ENCODE measurements around the gene LILRB3. TPM values are rescaled to one million over a fixed set of nuclear protein-coding genes. Genes with fewer than 3 reads are reported as not detected.
"Not testable (repeated sequence)": the region's sequence is repeated elsewhere in the genome, so short reads cannot be mapped to it uniquely, and the experiment has no call there.

LILRB3 gene
- total and polyA plus RNA-seq, 11 donors, result 0.54 to 31.4 (median 3.7) TPM

DNA sequence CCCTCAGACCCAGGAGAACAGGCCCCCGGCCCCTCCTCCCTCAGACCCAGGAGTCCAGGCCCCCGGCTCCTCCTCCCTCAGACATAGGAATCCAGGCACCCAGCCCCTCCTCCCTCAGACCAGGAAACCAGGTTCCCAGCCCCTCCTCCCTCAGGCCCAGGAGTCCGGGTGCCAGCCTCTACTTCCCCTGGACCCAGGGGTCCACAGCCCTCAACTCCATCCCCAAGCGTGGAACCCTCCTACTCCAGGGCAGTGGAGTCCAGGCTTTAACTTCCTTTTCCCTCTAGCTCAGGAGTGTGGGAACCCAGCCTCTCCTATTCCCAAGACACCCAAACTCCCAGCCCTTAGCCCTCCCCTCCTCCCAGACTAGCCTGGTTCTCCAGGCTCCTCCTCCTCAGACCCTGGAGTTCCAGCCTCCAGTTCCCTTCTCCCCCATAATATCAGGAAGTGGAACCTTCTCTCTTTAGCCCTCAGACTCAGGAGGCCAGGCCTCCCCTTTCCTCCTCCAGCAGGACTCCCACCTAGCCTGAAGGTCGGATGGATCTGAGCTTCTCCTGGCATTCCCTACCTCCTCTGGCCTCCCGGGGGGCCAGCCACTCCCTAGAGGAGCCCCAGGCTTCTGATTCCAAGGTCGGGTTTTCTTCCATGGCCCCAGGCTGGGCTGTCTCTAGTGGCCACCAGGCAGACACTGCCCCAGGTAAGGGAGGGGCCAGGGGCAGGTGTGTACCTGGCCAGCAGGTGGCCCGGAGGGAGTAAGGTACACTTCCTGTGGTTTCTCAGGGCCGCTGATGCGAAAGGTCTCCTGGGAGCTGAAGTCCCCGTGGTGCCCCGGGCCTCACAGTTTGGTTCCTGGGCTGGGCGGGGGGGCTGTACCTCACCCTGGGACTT, 50.1 kb downstream of the LILRB3 start, which contains the start of gene TMC4:
Gene TMC4, minus strand, starts transcription at position 690 of the 888 bp plus-strand sequence. Its CDS starts 43 bp downstream, at position 647.
- peaks cover 0 to 7% (median 0%) of the 10 kb centered on the region in 9 donors for H3K36me3 ChIP-seq
- peaks cover 0 to 17% (median 2%) of the 10 kb centered on the region in 12 donors for H3K4me1 ChIP-seq
- peak in 2 of 5 donors; percentile 51 to 55 for DNase-seq
- 12 to 20% (median 16%) methylated on average over 7 to 13 of the region's 13 CpGs for WGBS, 4 donors
- peak within 1 kb of the TSS in 8 of 12 donors; percentile 29 to 78 (median 62) for H3K27ac ChIP-seq
- ATAC-seq, result peak in 3 of 4 donors; percentile 26 to 55 (median 52)
- H3K27me3 ChIP-seq, result peaks cover 0 to 13% (median 0%) of the 10 kb centered on the region in 9 donors
- TF ChIP-seq POLR2A (IDR thresholded peaks at IDR 0.05), result no peak
- TF ChIP-seq, protein P1, sequence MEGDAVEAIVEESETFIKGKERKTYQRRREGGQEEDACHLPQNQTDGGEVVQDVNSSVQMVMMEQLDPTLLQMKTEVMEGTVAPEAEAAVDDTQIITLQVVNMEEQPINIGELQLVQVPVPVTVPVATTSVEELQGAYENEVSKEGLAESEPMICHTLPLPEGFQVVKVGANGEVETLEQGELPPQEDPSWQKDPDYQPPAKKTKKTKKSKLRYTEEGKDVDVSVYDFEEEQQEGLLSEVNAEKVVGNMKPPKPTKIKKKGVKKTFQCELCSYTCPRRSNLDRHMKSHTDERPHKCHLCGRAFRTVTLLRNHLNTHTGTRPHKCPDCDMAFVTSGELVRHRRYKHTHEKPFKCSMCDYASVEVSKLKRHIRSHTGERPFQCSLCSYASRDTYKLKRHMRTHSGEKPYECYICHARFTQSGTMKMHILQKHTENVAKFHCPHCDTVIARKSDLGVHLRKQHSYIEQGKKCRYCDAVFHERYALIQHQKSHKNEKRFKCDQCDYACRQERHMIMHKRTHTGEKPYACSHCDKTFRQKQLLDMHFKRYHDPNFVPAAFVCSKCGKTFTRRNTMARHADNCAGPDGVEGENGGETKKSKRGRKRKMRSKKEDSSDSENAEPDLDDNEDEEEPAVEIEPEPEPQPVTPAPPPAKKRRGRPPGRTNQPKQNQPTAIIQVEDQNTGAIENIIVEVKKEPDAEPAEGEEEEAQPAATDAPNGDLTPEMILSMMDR (IDR thresholded peaks at IDR 0.05), result no peak
- intact Hi-C loops (cut with DNase I), result loop anchor here in 1 of 10 donors (5.0 kb wide), 1 partner anchor 60 kb away; no protein-coding TSS in a partner anchor
- no peaks in the 10 kb centered on the region for H3K9me3 ChIP-seq
- H3K4me3 ChIP-seq, result peak within 1 kb of the TSS in 8 of 12 donors; percentile 25 to 51 (median 36)

DNA sequence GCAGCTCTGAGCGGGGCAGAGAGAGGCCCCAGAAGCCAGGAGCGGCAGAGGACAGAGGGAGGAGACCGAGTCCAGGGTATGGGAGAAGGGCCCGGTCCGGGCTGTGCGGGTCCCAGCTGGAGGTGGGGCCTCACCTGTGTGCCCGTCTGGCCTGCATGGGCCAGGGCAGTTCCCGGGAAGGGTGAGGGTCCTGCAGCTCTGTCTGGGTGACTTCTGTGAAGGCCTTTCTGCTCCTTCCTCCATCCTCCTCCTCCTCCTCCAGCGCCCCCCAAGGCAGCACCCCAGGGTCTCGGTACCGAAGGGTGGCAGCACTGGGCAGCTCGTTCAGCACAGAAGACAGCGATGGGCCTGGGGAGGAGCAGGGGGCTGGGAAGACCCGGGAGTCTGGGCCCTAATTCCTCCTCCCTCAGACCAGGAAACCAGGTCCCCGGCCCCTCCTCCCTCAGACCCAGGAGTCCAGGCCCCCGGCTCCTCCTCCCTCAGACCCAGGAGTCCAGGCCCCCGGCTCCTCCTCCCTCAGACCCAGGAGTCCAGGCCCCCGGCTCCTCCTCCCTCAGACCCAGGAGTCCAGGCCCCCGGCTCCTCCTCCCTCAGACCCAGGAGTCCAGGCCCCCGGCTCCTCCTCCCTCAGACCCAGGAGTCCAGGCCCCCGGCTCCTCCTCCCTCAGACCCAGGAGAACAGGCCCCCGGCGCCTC, 50.9 kb downstream of the LILRB3 start:
- 71 to 80% (median 73%) methylated on average over 14 to 20 of the region's 23 CpGs for WGBS, 4 donors
- Histone ChIP-seq H3K4me1 (peaks cover 0 to 17% (median 2%) of the 10 kb centered on the region in 12 donors), H3K27ac (peak overlapping the region in 5 of 12 donors; percentile 23 to 78 (median 65)), H3K27me3 (peaks cover 0 to 13% (median 0%) of the 10 kb centered on the region in 9 donors), H3K4me3 (peak overlapping the region in 5 of 12 donors; percentile 5 to 38 (median 34))
- not testable (repeated sequence) for H3K36me3 ChIP-seq, DNase-seq, ATAC-seq, H3K9me3 ChIP-seq
- intact Hi-C loops (cut with DNase I), result loop anchor here in 2 of 10 donors (2.0 to 5.0 kb wide), 2 partner anchors 59 to 60 kb away; no protein-coding TSS in a partner anchor

DNA sequence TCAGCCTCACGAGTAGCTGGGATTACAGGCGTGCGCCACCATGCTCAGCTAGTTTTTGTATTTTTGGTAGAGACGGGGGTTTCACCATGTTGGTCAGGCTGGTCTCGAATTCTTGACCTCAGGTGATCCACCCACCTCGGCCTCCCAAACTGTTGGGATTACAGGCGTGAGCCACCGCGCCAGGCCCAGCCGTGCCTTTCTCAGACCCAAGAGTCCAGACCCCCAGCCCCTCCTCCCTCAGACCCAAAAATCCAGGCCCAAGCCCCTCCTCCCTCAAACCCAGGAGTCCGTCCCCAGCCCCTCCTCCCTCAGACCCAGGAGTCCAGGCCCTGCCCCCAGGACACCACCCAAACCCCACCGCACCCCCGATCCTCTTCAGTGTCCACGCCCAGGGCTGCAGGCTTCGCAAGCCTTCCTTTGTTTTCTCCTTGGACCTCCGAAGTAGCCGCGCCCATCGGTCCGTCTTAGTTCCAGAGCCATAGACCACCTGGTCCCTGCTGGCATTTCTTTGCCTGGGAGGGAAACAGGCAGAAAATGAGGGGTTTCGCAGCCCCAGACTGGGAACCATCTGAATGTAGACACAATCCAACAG, 53.6 kb downstream of the LILRB3 start:
- Histone ChIP-seq H3K27me3 (peaks cover 0 to 19% (median 2%) of the 10 kb centered on the region in 9 donors), H3K27ac (no peak overlapping the region), H3K4me1 (peaks cover 0 to 24% (median 4%) of the 10 kb centered on the region in 12 donors), H3K9me3 (no peaks in the 10 kb centered on the region), H3K4me3 (no peak overlapping the region), H3K36me3 (no peaks in the 10 kb centered on the region)
- intact Hi-C loops (cut with DNase I), result loop anchor here in 6 of 10 donors (2.0 to 5.0 kb wide), 4 partner anchors 20 to 62 kb away; partner anchors contain the start of genes MBOAT7 (in 1 of the 6) and RPS9 (in 1 of the 6)
- DNase-seq (peak in 1 of 5 donors; percentile 32), ATAC-seq (no peak)
- WGBS, 4 donors, result 86 to 91% (median 87%) methylated on average over 21 of the region's 21 CpGs
- no peak for TF ChIP-seq POLR2A (IDR thresholded peaks at IDR 0.05)
- TF ChIP-seq, protein P1 (IDR thresholded peaks at IDR 0.05), result no peak

All from heart left ventricle (tissue), 16 donors.